GM12873 (cell line): ENCODE data around the gene DDHD1.

Experiments used
- CTCF ChIP-seq: IDR thresholded peaks from 2 replicates; pipeline ENCODE4 v1.5.1; 2012; ENCODE audit warnings: low read depth, mild to moderate bottlenecking, moderate library complexity, low read length, control low read depth; ENCODE audit not compliant: insufficient read depth; ENCODE audit errors: missing control alignments

Gene DDHD1

GRCh38 chr14:53108292-53109104 lies 44.6 kb downstream of the DDHD1 start:
- TF ChIP-seq CTCF = no peak

GRCh38 chr14:53106768-53107167 lies 46.4 kb downstream of the DDHD1 start:
- TF ChIP-seq CTCF = no peak

GRCh38 chr14:53103636-53104340 lies 49.3 kb downstream of the DDHD1 start:
- TF ChIP-seq CTCF = no peak

- TF ChIP-seq CTCF = no peak
These were observed 59.9 kb downstream of the DDHD1 start for GRCh38 chr14:53093206-53093605.

GRCh38 chr14:53090853-53091252 lies 62.3 kb downstream of the DDHD1 start:
- TF ChIP-seq CTCF = no peak

GRCh38 chr14:53064475-53064874 lies 88.6 kb downstream of the DDHD1 start:
- TF ChIP-seq CTCF = no peak

- no peak for TF ChIP-seq CTCF
These were observed 90.3 kb downstream of the DDHD1 start for GRCh38 chr14:53062856-53063255.
